Panc1 (cell line): ENCODE measurements around the gene ZNF407. TPM values are rescaled to one million over a fixed set of nuclear protein-coding genes. Genes with fewer than 3 reads are reported as not detected.

ENCODE experiments used
- ATAC-seq: fragments of 200-7000 bp; cut with Tn5 transposase; 2 replicates; pipeline ENCODE4 v1.9.1; 2020; ENCODE audit warnings: mild to moderate bottlenecking, moderate library complexity
- BruUV-seq: library from RNA; stranded (reverse); fragments of 400-500 nt; replicated peaks from 2 replicates; lab custom pipeline; 2021; lab: Mats Ljungman, UMichigan
- CTCF ChIA-PET: fragments of 300-600 bp; sonication (Branson Sonifier 250); formaldehyde crosslinking; loops from one replicate; lab custom pipeline; 2022; ENCODE audit warnings: antibody characterized with exemption; lab: Charles Lee
- POLR2A ChIA-PET: fragments of 300-600 bp; sonication (Branson Sonifier 250); formaldehyde crosslinking; loops from one replicate; lab custom pipeline; 2022; ENCODE audit warnings: antibody characterized with exemption; lab: Charles Lee
- DNase-seq: peaks from one replicate; pipeline ENCODE4 v3.0.0-alpha.2; 2010; ENCODE audit warnings: low read depth, low spot score
- H3K27ac ChIP-seq: 2 replicates; pipeline ENCODE4 v1.5.1; 2011; ENCODE audit warnings: mild to moderate bottlenecking, low read length, inconsistent platforms
- H3K27me3 ChIP-seq: fragments of 200-500 bp; sonication (Bioruptor generic); 2 replicates; pipeline ENCODE4 v1.6.0; 2014; ENCODE audit warnings: low read length, inconsistent platforms; ENCODE audit not compliant: control insufficient read depth, insufficient read depth
- H3K36me3 ChIP-seq: fragments of 200-500 bp; sonication (Bioruptor generic); 2 replicates; pipeline ENCODE4 v1.5.1; 2014; ENCODE audit warnings: inconsistent platforms, mild to moderate bottlenecking, low read length, moderate library complexity; ENCODE audit not compliant: control insufficient read depth, insufficient read depth
- H3K4me1 ChIP-seq: 2 replicates; pipeline ENCODE4 v1.5.1; 2011; ENCODE audit warnings: inconsistent platforms, mild to moderate bottlenecking, low read length, moderate library complexity; ENCODE audit not compliant: control insufficient read depth, insufficient read depth
- H3K4me3 ChIP-seq, 2 experiments: 2 replicates each; pipeline ENCODE4 v1.5.1; 2011 to 2012; ENCODE audit warnings: low read depth in 2 of 2, low read length in 2 of 2, mild to moderate bottlenecking in 2 of 2, inconsistent platforms in 1 of 2, moderate library complexity in 1 of 2
- H3K9me3 ChIP-seq: fragments of 200-500 bp; sonication (Bioruptor generic); 2 replicates; pipeline ENCODE4 v1.5.1; 2014; ENCODE audit warnings: low read depth, mild to moderate bottlenecking, inconsistent platforms, low read length, moderate library complexity; ENCODE audit not compliant: control insufficient read depth, insufficient read depth
- CTCF ChIP-seq: fragments of 450-650 bp; IDR thresholded peaks from 2 replicates; pipeline ENCODE4 v1.5.1; 2017; ENCODE audit warnings: mild to moderate bottlenecking
- POLR2AphosphoS5 ChIP-seq: IDR thresholded peaks from 2 replicates; pipeline ENCODE4 v1.6.1; 2012; ENCODE audit warnings: mild to moderate bottlenecking, low read depth, low read length, moderate library complexity
- REST ChIP-seq, 2 experiments: IDR thresholded peaks; 2 replicates each; pipeline ENCODE4 v1.6.1; 2011 to 2012; ENCODE audit warnings: low read depth in 2 of 2, control low read depth in 1 of 2, low read length in 1 of 2, mild to moderate bottlenecking in 1 of 2, moderate library complexity in 1 of 2; ENCODE audit not compliant: insufficient read depth in 1 of 2
- SIN3A ChIP-seq: IDR thresholded peaks from 2 replicates; pipeline ENCODE4 v1.6.1; 2012; ENCODE audit warnings: low read depth, mild to moderate bottlenecking, low read length, moderate library complexity, borderline replicate concordance; ENCODE audit not compliant: insufficient read depth
- TCF7L2 ChIP-seq: IDR thresholded peaks from 2 replicates; pipeline ENCODE4 v1.6.1; 2011; ENCODE audit warnings: mild to moderate bottlenecking, low read depth, low read length, inconsistent platforms
- in situ Hi-C: cut with HindIII; loops from 2 replicates; pipeline ENCODE4 v1.10.0; 2016; ENCODE audit warnings: low sequenced_read_pairs, low pct_unique_long_range_greater_than_20kb
- intact Hi-C: fragments of 100-400 bp; cut with micrococcal nuclease; formaldehyde crosslinking; loops from one replicate; pipeline ENCODE4 v1.10.0; 2022; ENCODE audit not compliant: unreplicated experiment
- total RNA-seq: library from RNA; stranded (reverse); gene quantifications from one replicate; pipeline ENCODE4 v1.2.1, GENCODE V29; 2021; ENCODE audit not compliant: unreplicated experiment

ZNF407 gene
- total RNA-seq, 1 experiment from 2014 or later: 16.8 TPM

GRCh38 chr18:74959216-74959615, 361.5 kb downstream of the ZNF407 start:
- BruUV-seq: no TSS peak
- no peak for TF ChIP-seq POLR2AphosphoS5
- TF ChIP-seq TCF7L2: no peak
- TF ChIP-seq REST (IDR thresholded peaks at IDR 0.05; ENCODE audit: insufficient read depth in 1 of 2, low read depth in 2 of 2, low read length in 1 of 2): no peak
- no peak for TF ChIP-seq SIN3A
- no peak for TF ChIP-seq CTCF

GRCh38 chr18:74961596-74961995, 363.9 kb downstream of the ZNF407 start:
- Histone ChIP-seq H3K4me1 (no peaks in the 10 kb centered on the region), H3K9me3 (no peaks in the 10 kb centered on the region), H3K27me3 (no peaks in the 10 kb centered on the region), H3K27ac (no peak overlapping the region), H3K36me3 (no peaks in the 10 kb centered on the region), H3K4me3 (no peak overlapping the region)
- intact Hi-C loops (no loop called here), in situ Hi-C loops (no loop called here)
- POLR2A ChIA-PET: interaction anchor here (0.7 kb wide), 1 partner anchor 114 kb away, joined by 4 read pairs; no protein-coding TSS in a partner anchor
- BruUV-seq: no TSS peak
- CTCF ChIA-PET: interaction anchor here (0.7 kb wide), 1 partner anchor 229 kb away, joined by 4 read pairs; no protein-coding TSS in a partner anchor
- DNase-seq (no peak), ATAC-seq (no peak)
- TF ChIP-seq POLR2AphosphoS5 (no peak), TCF7L2 (no peak), CTCF (no peak), SIN3A (no peak), REST (IDR thresholded peaks at IDR 0.05; ENCODE audit: insufficient read depth in 1 of 2, low read depth in 2 of 2, low read length in 1 of 2) (no peak)

More at GRCh38 chr18:74959216-74959615, 361.5 kb downstream of the ZNF407 start:
- Histone ChIP-seq H3K27ac (no peak overlapping the region), H3K4me3 (no peak overlapping the region), H3K27me3 (no peaks in the 10 kb centered on the region), H3K36me3 (no peaks in the 10 kb centered on the region), H3K4me1 (no peaks in the 10 kb centered on the region), H3K9me3 (no peaks in the 10 kb centered on the region)
- in situ Hi-C loops (no loop called here), intact Hi-C loops (no loop called here)
- CTCF ChIA-PET: no interaction called here
- ATAC-seq (no peak), DNase-seq (no peak)
- POLR2A ChIA-PET: no interaction called here
